Measurements from ENCODE around the gene TIGD3.

The TIGD3 gene

GRCh38 chr11:65392186-65392829 lies 37.8 kb downstream of the TIGD3 start:
- no peak for DNase-seq

- DNase-seq, result no peak
Observed at GRCh38 chr11:65392899-65393298, 38.3 kb downstream of the TIGD3 start.

DNA sequence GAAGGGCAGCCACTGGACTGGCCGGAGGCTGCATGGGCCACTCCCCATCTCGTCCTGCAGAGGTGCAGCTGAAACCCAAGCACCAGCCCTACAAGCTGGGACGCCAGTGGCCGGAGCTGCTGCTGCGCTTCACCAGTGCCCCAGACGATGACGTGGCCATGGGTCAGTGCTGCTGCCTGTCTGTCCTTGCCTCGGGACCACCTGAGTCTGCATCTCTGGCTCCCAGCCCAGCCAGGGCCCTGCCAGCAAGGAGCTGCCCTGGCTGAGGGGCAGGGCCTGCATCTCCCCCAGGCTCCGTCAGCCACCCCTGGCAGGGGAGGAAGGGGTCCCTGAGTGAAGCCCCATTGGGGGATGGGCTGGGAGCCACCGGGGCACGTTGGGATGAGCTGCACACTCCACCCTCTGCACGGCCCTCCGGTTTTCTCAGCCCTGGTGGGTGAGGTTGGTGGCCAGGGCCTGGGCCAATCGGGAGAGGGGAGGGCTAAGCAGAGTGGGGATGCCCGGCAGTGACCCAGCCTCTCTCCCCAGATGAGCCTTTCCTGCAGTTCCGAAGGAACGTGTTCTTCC lies 39.0 kb downstream of the TIGD3 start:
- no peak for DNase-seq

- no peak for DNase-seq
Observed at GRCh38 chr11:65394125-65394536, 39.6 kb downstream of the TIGD3 start.

DNA sequence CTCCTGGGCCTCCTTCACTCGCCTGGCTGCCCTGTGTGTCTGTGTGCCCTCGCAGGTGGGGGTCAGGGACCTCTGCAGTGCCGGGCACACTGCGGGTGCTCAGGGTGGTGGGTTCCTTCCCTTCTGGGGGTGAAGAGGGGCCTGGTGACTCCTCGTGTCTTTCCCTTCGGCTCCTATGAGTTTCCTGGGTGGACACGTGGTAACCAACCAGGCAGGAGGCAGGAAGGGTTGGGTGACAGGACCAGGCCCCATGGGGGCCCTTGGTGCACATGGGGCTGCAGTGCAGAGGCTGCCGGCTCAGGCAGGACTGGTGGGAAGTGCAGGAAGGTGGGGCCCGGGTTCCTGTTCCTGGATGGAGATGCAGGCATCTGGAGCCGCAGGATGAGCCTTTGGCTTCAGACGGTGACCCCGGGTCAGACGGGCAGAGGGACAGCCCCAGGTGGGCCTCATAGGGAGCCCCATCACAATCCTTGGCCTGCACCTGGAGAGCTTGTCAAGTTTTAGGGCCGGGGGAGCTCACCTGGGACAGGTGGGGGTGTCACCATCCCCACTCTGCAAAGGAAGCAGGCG lies 41.5 kb downstream of the TIGD3 start:
- DNase-seq, result no peak

DNA sequence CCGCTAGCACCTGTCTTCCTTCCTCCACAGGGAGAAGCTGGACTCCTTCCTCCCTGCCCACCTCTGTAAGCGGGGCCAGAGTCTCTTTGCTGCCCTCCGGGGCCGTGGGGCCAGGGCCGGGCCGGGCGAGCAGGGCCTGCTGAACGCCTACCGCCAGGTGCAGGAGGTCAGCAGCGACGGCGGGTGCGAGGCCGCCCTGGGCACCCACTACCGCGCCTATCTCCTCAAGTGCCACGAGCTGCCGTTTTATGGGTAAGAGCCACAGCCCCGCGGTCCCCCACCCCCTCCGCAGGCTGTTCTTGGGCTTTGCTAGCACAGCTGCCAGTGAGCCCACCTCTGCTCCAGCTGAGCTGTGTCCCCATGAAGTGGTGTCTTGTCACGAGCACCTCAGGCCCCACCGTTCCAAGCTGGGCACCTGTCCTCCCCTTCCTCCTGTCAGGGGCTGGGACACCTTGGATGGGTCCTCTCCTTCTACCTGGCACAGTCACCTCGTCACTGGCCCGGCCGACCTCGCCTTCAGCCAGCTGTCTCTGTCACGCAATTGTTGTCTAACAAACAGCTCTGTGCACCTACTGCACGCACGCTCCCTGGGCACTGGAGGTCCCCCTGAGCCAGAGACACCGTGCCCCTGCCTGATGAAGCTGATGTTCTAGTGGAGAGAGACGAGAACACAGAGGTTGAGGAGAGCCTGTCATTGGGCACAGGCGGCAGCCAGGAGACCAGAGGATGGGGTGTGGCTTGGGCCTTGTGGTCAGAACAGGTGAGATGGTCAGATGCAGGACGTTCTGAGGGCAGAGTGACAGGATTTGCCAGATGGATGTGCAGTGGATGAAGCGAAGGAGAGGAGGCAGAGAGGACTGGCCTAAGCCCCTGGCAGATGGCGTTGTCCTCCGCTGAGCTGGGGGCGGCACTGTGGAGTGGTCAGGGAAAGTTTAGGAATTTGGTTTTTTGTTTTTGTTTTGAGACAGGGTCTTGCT lies 42.5 kb downstream of the TIGD3 start:
- no peak for DNase-seq

GRCh38 chr11:65398362-65398910 lies 43.9 kb downstream of the TIGD3 start:
- no peak for DNase-seq

DNA sequence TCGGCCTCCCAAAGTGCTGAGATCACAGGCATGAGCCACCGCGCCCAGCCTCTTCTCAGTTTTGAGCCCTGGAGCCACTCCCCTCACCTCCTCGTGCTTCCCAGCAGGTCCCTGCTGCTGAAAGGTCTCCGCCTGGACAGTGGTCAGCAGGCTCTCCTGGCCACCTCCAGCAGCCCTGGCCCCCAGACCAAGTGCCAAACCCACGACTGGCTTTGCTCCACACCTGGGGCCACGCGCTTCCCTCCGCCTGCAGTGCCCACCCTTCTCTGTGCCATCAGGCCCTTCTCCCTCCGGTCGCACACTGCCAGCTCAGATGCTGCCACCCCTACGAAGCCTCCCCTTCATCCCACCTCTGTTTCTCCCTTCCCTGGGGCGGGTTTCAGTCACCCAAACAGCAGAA lies 44.7 kb downstream of the TIGD3 start:
- DNase-seq, result no peak

DNA sequence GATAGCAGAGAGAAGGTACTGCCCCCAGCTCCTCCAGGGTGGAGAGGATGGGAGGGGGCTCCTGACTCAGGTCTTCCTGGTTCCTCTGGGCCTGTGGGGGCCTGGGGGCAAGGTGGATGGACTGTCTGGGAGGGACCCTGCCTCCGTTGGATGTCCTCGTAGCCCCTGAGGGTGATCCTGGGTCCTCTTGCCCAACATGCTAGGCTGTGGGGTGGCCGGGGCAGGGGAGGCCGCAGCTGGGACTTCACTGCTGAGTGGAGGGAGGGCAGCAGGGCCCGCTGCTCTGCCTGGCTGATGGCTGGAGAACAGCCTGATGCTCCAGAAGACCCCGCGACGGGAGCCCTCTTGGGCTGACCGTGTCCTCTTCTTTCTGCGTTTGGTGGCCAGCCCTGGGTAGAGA lies 45.3 kb downstream of the TIGD3 start:
- no peak for DNase-seq

DNA sequence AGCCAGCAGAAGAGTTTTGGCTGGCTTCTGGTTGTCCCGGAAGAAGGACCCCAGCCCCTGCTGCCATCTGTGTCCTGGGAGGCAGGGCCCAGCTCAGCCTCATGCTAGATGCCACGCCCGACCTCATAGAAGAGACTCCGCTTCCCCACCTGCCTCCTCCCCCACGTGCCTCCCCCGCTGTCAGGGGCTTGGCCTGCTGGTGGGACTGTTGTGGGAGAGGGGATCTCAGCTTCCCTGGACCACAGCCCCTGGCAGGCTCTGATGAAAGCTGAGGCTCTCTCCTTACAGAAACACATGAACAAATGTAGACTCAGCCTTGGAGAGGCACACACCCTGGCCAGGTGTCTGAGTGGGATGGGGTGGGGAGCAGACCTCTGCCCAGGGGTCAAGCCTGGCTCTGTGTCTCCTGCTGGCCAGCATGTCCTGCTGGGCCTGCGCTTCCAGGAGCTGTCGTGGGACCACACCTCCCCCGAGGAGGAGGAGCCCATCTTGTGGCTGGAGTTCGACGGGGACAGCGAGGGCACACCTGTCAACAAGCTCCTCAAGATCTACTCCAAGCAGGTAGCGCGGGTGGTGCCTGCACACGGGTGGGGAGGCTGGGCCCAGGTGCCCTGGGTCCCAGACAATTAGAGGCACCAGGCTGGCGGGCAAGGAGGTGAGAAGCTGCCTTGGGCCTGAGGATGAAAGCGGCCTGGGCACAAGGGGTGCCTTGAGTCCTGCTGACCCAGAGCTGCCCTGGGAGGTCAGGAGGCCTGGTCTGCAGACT lies 45.9 kb downstream of the TIGD3 start:
- no peak for DNase-seq

- DNase-seq, result no peak
Observed at GRCh38 chr11:65401073-65401802, 46.7 kb downstream of the TIGD3 start.

DNA sequence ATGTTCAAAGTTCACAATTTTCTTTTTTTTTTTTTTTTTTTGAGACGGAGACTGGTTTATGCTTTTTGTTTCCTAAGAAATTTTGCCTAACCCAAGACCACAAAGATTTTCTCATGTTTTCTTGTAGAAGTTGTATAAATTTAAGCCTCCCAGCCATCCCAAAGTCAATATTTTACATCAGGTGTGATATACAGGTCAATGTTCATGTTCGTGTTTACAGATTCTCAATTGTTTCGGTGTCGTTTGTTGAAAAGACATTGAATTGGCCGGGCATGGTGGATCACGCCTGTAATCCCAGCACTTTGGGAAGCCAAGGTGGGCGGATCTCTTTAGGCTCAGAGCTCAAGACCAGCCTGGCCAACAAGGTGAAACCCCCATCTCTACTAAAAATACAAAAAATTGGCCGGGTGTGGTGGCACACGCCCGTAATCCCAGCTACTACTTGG lies 47.3 kb downstream of the TIGD3 start:
- no peak for DNase-seq

- DNase-seq, result no peak
Observed at GRCh38 chr11:65402790-65403189, 48.2 kb downstream of the TIGD3 start.

- DNase-seq, result no peak
Observed at GRCh38 chr11:65403607-65404121, 49.1 kb downstream of the TIGD3 start.

- DNase-seq, result no peak
Observed at GRCh38 chr11:65404210-65404609, 49.7 kb downstream of the TIGD3 start.

DNA sequence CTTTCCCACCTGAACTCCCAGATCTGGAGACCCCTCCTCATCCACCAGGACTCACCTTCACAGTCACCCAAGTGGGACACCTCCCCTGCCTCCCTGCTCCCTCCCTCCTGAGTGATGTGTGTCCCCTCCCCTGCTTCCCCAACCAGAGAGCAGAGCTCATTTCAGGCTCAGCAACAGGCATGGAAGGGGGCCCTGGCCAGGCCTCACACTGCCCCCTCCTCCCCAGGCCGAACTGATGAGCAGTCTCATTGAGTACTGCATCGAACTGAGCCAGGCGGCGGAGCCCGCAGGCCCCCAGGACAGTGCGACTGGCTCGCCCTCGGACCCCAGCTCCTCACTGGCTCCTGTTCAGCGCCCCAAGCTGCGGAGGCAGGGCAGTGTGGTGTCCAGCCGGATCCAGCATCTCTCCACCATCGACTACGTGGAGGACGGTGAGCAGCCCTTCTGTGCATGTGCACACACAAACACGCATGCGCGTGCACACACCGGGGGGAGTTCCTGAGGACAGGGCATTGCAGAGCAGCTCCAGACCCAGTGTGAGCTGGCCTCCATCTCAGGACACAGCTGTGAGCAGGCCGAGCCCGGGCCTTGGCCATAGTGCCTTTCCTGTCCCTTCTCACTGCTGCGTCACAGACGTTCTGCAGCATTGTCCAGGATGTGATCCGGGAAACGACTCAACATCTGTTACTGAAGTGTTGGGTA lies 50.2 kb downstream of the TIGD3 start:
- no peak for DNase-seq
